ENCODE data around the gene AIG1. TPM values are rescaled to one million over a fixed set of nuclear protein-coding genes. Genes with fewer than 3 reads are reported as not detected.

Gene AIG1
- total and polyA plus RNA-seq, 2 donors from 2014 or later = 57.3 to 146 TPM

DNA sequence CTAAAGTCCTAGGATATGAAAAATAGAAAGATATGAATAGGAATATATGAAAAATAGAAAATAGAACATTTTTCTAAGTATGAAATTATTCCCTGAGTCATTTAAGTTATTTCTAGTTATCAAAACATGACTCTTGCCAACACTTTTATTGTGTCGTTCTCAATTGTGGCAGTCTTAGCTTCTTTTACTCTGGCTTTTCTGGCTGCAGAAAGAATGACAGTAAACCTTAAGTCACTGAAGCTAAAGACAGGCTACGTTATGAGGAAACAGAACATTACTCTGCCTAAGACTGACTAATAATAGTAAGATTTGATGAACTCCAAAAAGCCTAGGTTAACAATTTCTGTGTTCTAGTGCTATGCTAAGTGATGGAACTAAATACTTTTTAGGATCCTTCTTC, 74.6 kb downstream of the AIG1 start:
- DNase-seq = no peak
- H3K27ac ChIP-seq (ENCODE audit: low read depth in 2 of 2, low read length in 2 of 2) = no peak overlapping the region
- TF ChIP-seq, protein P1, sequence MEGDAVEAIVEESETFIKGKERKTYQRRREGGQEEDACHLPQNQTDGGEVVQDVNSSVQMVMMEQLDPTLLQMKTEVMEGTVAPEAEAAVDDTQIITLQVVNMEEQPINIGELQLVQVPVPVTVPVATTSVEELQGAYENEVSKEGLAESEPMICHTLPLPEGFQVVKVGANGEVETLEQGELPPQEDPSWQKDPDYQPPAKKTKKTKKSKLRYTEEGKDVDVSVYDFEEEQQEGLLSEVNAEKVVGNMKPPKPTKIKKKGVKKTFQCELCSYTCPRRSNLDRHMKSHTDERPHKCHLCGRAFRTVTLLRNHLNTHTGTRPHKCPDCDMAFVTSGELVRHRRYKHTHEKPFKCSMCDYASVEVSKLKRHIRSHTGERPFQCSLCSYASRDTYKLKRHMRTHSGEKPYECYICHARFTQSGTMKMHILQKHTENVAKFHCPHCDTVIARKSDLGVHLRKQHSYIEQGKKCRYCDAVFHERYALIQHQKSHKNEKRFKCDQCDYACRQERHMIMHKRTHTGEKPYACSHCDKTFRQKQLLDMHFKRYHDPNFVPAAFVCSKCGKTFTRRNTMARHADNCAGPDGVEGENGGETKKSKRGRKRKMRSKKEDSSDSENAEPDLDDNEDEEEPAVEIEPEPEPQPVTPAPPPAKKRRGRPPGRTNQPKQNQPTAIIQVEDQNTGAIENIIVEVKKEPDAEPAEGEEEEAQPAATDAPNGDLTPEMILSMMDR (IDR thresholded peaks at IDR 0.05; ENCODE audit: borderline replicate concordance, extremely low read depth, insufficient read depth) = no peak
- H3K4me1 ChIP-seq (ENCODE audit: control insufficient read depth in 2 of 3, insufficient read depth in 2 of 3, low read depth in 1 of 3, low read length in 3 of 3) = no peaks in the 10 kb centered on the region
- H3K9ac ChIP-seq (ENCODE audit: low read length in 3 of 3) = no peak overlapping the region
- intact Hi-C loops (cut with DNase I) = no loop called here
- H3K4me3 ChIP-seq (ENCODE audit: low read length in 3 of 3) = no peak overlapping the region
- H3K36me3 ChIP-seq (ENCODE audit: control insufficient read depth in 2 of 3, insufficient read depth in 3 of 3, low read length in 3 of 3) = peaks cover 0 to 12% (median 8%) of the 10 kb centered on the region in 3 donors
- FAIRE-seq = no peak
- H3K9me3 ChIP-seq (ENCODE audit: control insufficient read depth in 2 of 3, insufficient read depth in 1 of 3, low read length in 3 of 3) = peaks cover 1 to 14% (median 2%) of the 10 kb centered on the region in 3 donors
- no peaks in the 10 kb centered on the region for H3K27me3 ChIP-seq (ENCODE audit: control insufficient read depth, insufficient read depth, low read length)

DNA sequence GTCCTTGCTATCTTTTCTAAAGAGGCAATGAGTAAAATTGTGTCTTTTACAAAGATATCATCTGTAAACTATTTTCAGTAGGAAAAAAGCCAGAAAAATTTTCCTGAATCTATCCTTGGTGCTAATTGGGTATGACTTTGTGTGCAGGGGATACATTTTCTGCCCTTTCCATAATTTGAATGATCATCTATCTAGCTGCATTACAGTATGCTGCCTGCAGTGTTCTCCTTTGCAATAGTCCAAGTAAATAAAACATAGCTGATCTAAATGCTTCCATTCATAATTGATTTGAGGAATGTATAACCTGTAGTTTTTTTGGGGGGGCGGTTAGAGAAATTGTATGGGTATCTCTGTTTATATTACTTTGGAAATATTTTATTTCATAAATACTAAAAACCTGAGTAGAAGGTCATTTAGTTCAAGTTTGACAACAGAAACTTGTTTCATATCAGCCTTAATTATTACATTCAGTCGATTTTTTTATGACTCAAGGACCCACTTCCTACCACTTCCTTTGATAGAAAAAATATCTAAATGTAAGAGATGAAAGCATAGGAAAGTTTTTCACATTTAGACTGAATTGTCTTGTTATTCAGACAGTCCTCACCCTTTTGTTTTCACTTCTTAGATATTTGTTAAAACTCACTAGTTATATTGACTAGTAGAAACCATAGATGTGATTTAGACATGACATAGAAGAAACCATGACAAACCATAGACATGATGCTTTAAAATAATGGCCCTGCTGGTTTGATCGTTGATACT, 75.3 kb downstream of the AIG1 start:
- H3K36me3 ChIP-seq (ENCODE audit: control insufficient read depth in 2 of 3, insufficient read depth in 3 of 3, low read length in 3 of 3) = peaks cover 0 to 12% (median 8%) of the 10 kb centered on the region in 3 donors
- H3K27me3 ChIP-seq (ENCODE audit: control insufficient read depth, insufficient read depth, low read length) = no peaks in the 10 kb centered on the region
- peaks cover 0 to 8% (median 1%) of the 10 kb centered on the region in 3 donors for H3K9me3 ChIP-seq (ENCODE audit: control insufficient read depth in 2 of 3, insufficient read depth in 1 of 3, low read length in 3 of 3)
- intact Hi-C loops (cut with DNase I) = no loop called here
- TF ChIP-seq, protein P1 (IDR thresholded peaks at IDR 0.05; ENCODE audit: borderline replicate concordance, extremely low read depth, insufficient read depth) = no peak
- no peak overlapping the region for H3K4me3 ChIP-seq (ENCODE audit: low read length in 3 of 3)
- FAIRE-seq (no peak), DNase-seq (no peak)
- H3K9ac ChIP-seq (ENCODE audit: low read length in 3 of 3) = no peak overlapping the region
- H3K4me1 ChIP-seq (ENCODE audit: control insufficient read depth in 2 of 3, insufficient read depth in 2 of 3, low read depth in 1 of 3, low read length in 3 of 3) = no peaks in the 10 kb centered on the region
- no peak overlapping the region for H3K27ac ChIP-seq (ENCODE audit: low read depth in 2 of 2, low read length in 2 of 2)

- TF ChIP-seq, protein P1 (IDR thresholded peaks at IDR 0.05; ENCODE audit: borderline replicate concordance, extremely low read depth, insufficient read depth) = no peak
- no peaks in the 10 kb centered on the region for H3K4me1 ChIP-seq (ENCODE audit: control insufficient read depth in 2 of 3, insufficient read depth in 2 of 3, low read depth in 1 of 3, low read length in 3 of 3)
- FAIRE-seq = no peak
Observed at GRCh38 chr6:143136647-143137046, 76.0 kb downstream of the AIG1 start.

More at GRCh38 chr6:143136647-143137046, 76.0 kb downstream of the AIG1 start:
- intact Hi-C loops (cut with DNase I) = no loop called here
- Histone ChIP-seq H3K36me3 (ENCODE audit: control insufficient read depth in 2 of 3, insufficient read depth in 3 of 3, low read length in 3 of 3) (peaks cover 0 to 12% (median 8%) of the 10 kb centered on the region in 3 donors), H3K27me3 (ENCODE audit: control insufficient read depth, insufficient read depth, low read length) (no peaks in the 10 kb centered on the region), H3K4me3 (ENCODE audit: low read length in 3 of 3) (no peak overlapping the region), H3K27ac (ENCODE audit: low read depth in 2 of 2, low read length in 2 of 2) (no peak overlapping the region), H3K9ac (ENCODE audit: low read length in 3 of 3) (no peak overlapping the region), H3K9me3 (ENCODE audit: control insufficient read depth in 2 of 3, insufficient read depth in 1 of 3, low read length in 3 of 3) (peaks cover 0 to under 1% (median 0%) of the 10 kb centered on the region in 3 donors)
- DNase-seq = no peak
